ENCODE results near the gene TAP2.

Gene TAP2

GRCh38 chr6:32803416-32803815, 35.1 kb downstream of the TAP2 start:
- Histone ChIP-seq H3K27ac (ENCODE audit: low read length) (no peak overlapping the region), H3K27me3 (ENCODE audit: low read depth, low read length) (no peaks in the 10 kb centered on the region), H3K9me3 (ENCODE audit: control insufficient read depth in 1 of 2, low read length in 2 of 2) (no peaks in the 10 kb centered on the region), H3K4me3 (ENCODE audit: low read depth in 1 of 2, low read length in 2 of 2) (no peak overlapping the region), H3K36me3 (ENCODE audit: control insufficient read depth in 1 of 2, insufficient read depth in 2 of 2, low read length in 2 of 2) (no peaks in the 10 kb centered on the region), H3K4me1 (ENCODE audit: control insufficient read depth in 1 of 2, insufficient read depth in 2 of 2, low read length in 2 of 2) (no peaks in the 10 kb centered on the region)

GRCh38 chr6:32799740-32800139, 38.8 kb downstream of the TAP2 start:
- no peak overlapping the region for H3K4me3 ChIP-seq (ENCODE audit: low read depth in 1 of 2, low read length in 2 of 2)
- H3K9me3 ChIP-seq (ENCODE audit: control insufficient read depth in 1 of 2, low read length in 2 of 2), result no peaks in the 10 kb centered on the region
- H3K36me3 ChIP-seq (ENCODE audit: control insufficient read depth in 1 of 2, insufficient read depth in 2 of 2, low read length in 2 of 2), result no peaks in the 10 kb centered on the region
- H3K27me3 ChIP-seq (ENCODE audit: low read depth, low read length), result no peaks in the 10 kb centered on the region
- H3K4me1 ChIP-seq (ENCODE audit: control insufficient read depth in 1 of 2, insufficient read depth in 2 of 2, low read length in 2 of 2), result no peaks in the 10 kb centered on the region
- H3K27ac ChIP-seq (ENCODE audit: low read length), result no peak overlapping the region

GRCh38 chr6:32799168-32799567, 39.4 kb downstream of the TAP2 start:
- Histone ChIP-seq H3K36me3 (ENCODE audit: control insufficient read depth in 1 of 2, insufficient read depth in 2 of 2, low read length in 2 of 2) (no peaks in the 10 kb centered on the region), H3K4me3 (ENCODE audit: low read depth in 1 of 2, low read length in 2 of 2) (no peak overlapping the region), H3K27ac (ENCODE audit: low read length) (no peak overlapping the region), H3K9me3 (ENCODE audit: control insufficient read depth in 1 of 2, low read length in 2 of 2) (no peaks in the 10 kb centered on the region), H3K4me1 (ENCODE audit: control insufficient read depth in 1 of 2, insufficient read depth in 2 of 2, low read length in 2 of 2) (no peaks in the 10 kb centered on the region), H3K27me3 (ENCODE audit: low read depth, low read length) (no peaks in the 10 kb centered on the region)

GRCh38 chr6:32796848-32797776, 41.4 kb downstream of the TAP2 start:
- Histone ChIP-seq H3K9me3 (ENCODE audit: control insufficient read depth in 1 of 2, low read length in 2 of 2) (no peaks in the 10 kb centered on the region), H3K4me3 (ENCODE audit: low read depth in 1 of 2, low read length in 2 of 2) (peak overlapping the region; percentile 6 to 43), H3K4me1 (ENCODE audit: control insufficient read depth in 1 of 2, insufficient read depth in 2 of 2, low read length in 2 of 2) (no peaks in the 10 kb centered on the region), H3K27me3 (ENCODE audit: low read depth, low read length) (no peaks in the 10 kb centered on the region), H3K36me3 (ENCODE audit: control insufficient read depth in 1 of 2, insufficient read depth in 2 of 2, low read length in 2 of 2) (no peaks in the 10 kb centered on the region), H3K27ac (ENCODE audit: low read length) (peak overlapping the region; percentile 1)

GRCh38 chr6:32794510-32794909, 44.0 kb downstream of the TAP2 start:
- Histone ChIP-seq H3K27ac (ENCODE audit: low read length) (no peak overlapping the region), H3K9me3 (ENCODE audit: control insufficient read depth in 1 of 2, low read length in 2 of 2) (no peaks in the 10 kb centered on the region), H3K4me1 (ENCODE audit: control insufficient read depth in 1 of 2, insufficient read depth in 2 of 2, low read length in 2 of 2) (no peaks in the 10 kb centered on the region), H3K27me3 (ENCODE audit: low read depth, low read length) (no peaks in the 10 kb centered on the region), H3K4me3 (ENCODE audit: low read depth in 1 of 2, low read length in 2 of 2) (no peak overlapping the region), H3K36me3 (ENCODE audit: control insufficient read depth in 1 of 2, insufficient read depth in 2 of 2, low read length in 2 of 2) (no peaks in the 10 kb centered on the region)

- no peaks in the 10 kb centered on the region for H3K9me3 ChIP-seq (ENCODE audit: control insufficient read depth in 1 of 2, low read length in 2 of 2)
- no peaks in the 10 kb centered on the region for H3K36me3 ChIP-seq (ENCODE audit: control insufficient read depth in 1 of 2, insufficient read depth in 2 of 2, low read length in 2 of 2)
- H3K27me3 ChIP-seq (ENCODE audit: low read depth, low read length), result no peaks in the 10 kb centered on the region
- no peaks in the 10 kb centered on the region for H3K4me1 ChIP-seq (ENCODE audit: control insufficient read depth in 1 of 2, insufficient read depth in 2 of 2, low read length in 2 of 2)
- no peak overlapping the region for H3K27ac ChIP-seq (ENCODE audit: low read length)
- no peak overlapping the region for H3K4me3 ChIP-seq (ENCODE audit: low read depth in 1 of 2, low read length in 2 of 2)
These were observed 45.6 kb downstream of the TAP2 start for GRCh38 chr6:32792901-32793435.

GRCh38 chr6:32790306-32790705, 48.2 kb downstream of the TAP2 start:
- no peaks in the 10 kb centered on the region for H3K27me3 ChIP-seq (ENCODE audit: low read depth, low read length)
- no peaks in the 10 kb centered on the region for H3K4me1 ChIP-seq (ENCODE audit: control insufficient read depth in 1 of 2, insufficient read depth in 2 of 2, low read length in 2 of 2)
- H3K4me3 ChIP-seq (ENCODE audit: low read depth in 1 of 2, low read length in 2 of 2), result no peak overlapping the region
- no peaks in the 10 kb centered on the region for H3K36me3 ChIP-seq (ENCODE audit: control insufficient read depth in 1 of 2, insufficient read depth in 2 of 2, low read length in 2 of 2)
- H3K27ac ChIP-seq (ENCODE audit: low read length), result no peak overlapping the region
- H3K9me3 ChIP-seq (ENCODE audit: control insufficient read depth in 1 of 2, low read length in 2 of 2), result no peaks in the 10 kb centered on the region
